Erythroblast (primary cell): ENCODE measurements around the gene KCNJ4.

ENCODE experiments used
- GATA1 ChIP-seq: IDR thresholded peaks from 2 replicates; pipeline ENCODE4 v1.6.1; 2011; ENCODE audit warnings: low read depth, mild to moderate bottlenecking, control low read depth, low read length, moderate library complexity
- POLR2A ChIP-seq: IDR thresholded peaks from 2 replicates; pipeline ENCODE4 v1.6.1; 2011; ENCODE audit warnings: mild to moderate bottlenecking, low read length

DNA sequence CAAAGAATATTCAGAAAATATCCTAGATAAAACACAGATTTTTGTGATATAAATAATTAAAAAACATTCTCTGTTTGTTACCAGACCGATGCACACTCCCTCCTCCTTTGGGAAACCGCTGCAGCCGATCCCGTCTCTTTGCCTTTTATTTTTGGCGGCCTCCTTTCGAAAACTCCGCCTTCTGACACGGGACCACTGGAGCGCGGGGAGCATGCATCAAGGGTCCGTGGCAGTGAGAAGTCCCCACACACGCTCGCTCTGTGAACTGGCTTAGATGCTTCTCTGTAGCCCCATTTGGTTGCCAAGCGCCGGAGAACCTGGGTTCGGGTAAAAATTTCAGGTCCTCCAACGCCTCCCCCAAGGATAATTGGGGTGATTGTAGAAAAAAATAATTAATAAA is 34.1 kb upstream of the KCNJ4 start:
- TF ChIP-seq POLR2A (no peak), GATA1 (no peak)
